K562 (cell line): ENCODE results near the gene ST6GALNAC5. TPM values are rescaled to one million over a fixed set of nuclear protein-coding genes. Genes with fewer than 3 reads are reported as not detected.

Experiments used
- ATAC-seq: fragments of 200-7000 bp; cut with Tn5 transposase; 3 replicates; pipeline ENCODE4 v1.9.1; 2020; ENCODE audit warnings: moderate library complexity
- BruUV-seq: library from RNA; stranded (reverse); fragments of 400-500 nt; replicated peaks from 2 replicates; lab custom pipeline; 2021; lab: Mats Ljungman, UMichigan
- CTCF ChIA-PET: fragments of 300-600 bp; formaldehyde crosslinking; extraction: SDS; loops from one replicate; lab custom pipeline; 2021; ENCODE audit warnings: low intra/inter-chr PET ratio; lab: Yijun Ruan, JAX
- POLR2A ChIA-PET: fragments of 300-600, 350-650 bp; sonication (Branson Sonifier 250); formaldehyde crosslinking; extraction: SDS; loops from one replicate; lab custom pipeline; 2021; ENCODE audit warnings: antibody characterized with exemption, inconsistent platforms; lab: Yijun Ruan, JAX
- DNase-seq, 4 experiments: peaks; one replicate each; pipeline versions ENCODE4 v3.0.0 to v3.0.0-alpha.2; 2011 to 2018; ENCODE audit warnings: low spot score in 3 of 4, mixed read lengths in 3 of 4; ENCODE audit errors: extremely low read depth in 1 of 4
- FAIRE-seq: peaks from 2 replicates; lab custom pipeline; 2011; peaks lifted over from hg19 to GRCh38; lab: Jason Lieb, UNC
- H2AFZ ChIP-seq: 2 replicates; pipeline ENCODE4 v1.6.0; 2011; ENCODE audit warnings: low read depth, low read length, control low read depth, inconsistent platforms
- H3K27ac ChIP-seq: fragments of 200-600 bp; 3 replicates; pipeline ENCODE4 v1.8.0; 2011; ENCODE audit warnings: low read depth, mild to moderate bottlenecking, control low read depth, inconsistent platforms, low read length, moderate library complexity, mixed read lengths; ENCODE audit errors: extremely low read depth
- H3K27me3 ChIP-seq, 2 experiments: fragments of 300-600 bp in 1 of 2; 2 replicates in 1 of 2; 3 replicates in 1 of 2; pipeline versions ENCODE4 v1.6.0 to v1.8.0; 2011; ENCODE audit warnings: inconsistent platforms in 2 of 2, low read length in 2 of 2, mild to moderate bottlenecking in 1 of 2, mixed read lengths in 1 of 2, moderate library complexity in 1 of 2; ENCODE audit not compliant: control insufficient read depth in 2 of 2, insufficient read depth in 2 of 2
- H3K36me3 ChIP-seq: fragments of 300-600 bp; 3 replicates; pipeline ENCODE4 v1.8.0; 2011; ENCODE audit warnings: mild to moderate bottlenecking, low read length, inconsistent platforms; ENCODE audit not compliant: control insufficient read depth, insufficient read depth
- H3K4me1 ChIP-seq, 2 experiments: fragments of 200-600 bp in 1 of 2; replicated peaks in 1 of 2; 2 replicates in 1 of 2; 3 replicates in 1 of 2; pipeline versions ENCODE4 v1.5.1 to v1.8.0; 2011; ENCODE audit warnings: inconsistent platforms in 2 of 2, low read length in 2 of 2, mild to moderate bottlenecking in 1 of 2, mixed read lengths in 1 of 2, moderate library complexity in 1 of 2; ENCODE audit not compliant: control insufficient read depth in 2 of 2, insufficient read depth in 2 of 2
- H3K4me2 ChIP-seq: 2 replicates; pipeline ENCODE4 v1.6.1; 2011; ENCODE audit warnings: low read length, control low read depth, inconsistent platforms, mixed read lengths; ENCODE audit not compliant: insufficient read depth
- H3K4me3 ChIP-seq: fragments of 200-600 bp; sonication (generic), shearing (Covaris generic); 2 replicates; pipeline ENCODE4 v1.5.1; 2016; ENCODE audit warnings: control low read depth, inconsistent platforms
- H3K79me2 ChIP-seq: fragments of 200-600 bp; 3 replicates; pipeline ENCODE4 v1.8.0; 2011; ENCODE audit warnings: low read length, inconsistent platforms; ENCODE audit not compliant: control insufficient read depth, insufficient read depth
- H3K9ac ChIP-seq, 2 experiments: 2 replicates each; pipeline versions ENCODE4 v1.6.0 to v1.6.1; 2011; ENCODE audit warnings: low read depth in 2 of 2, low read length in 2 of 2, control low read depth in 1 of 2, inconsistent platforms in 1 of 2, mild to moderate bottlenecking in 1 of 2, mixed read lengths in 1 of 2; ENCODE audit not compliant: insufficient read depth in 1 of 2
- H3K9me1 ChIP-seq: one replicate; pipeline ENCODE4 v1.6.0; 2011; ENCODE audit warnings: inconsistent platforms, mild to moderate bottlenecking, low read length, moderate library complexity; ENCODE audit not compliant: control insufficient read depth, insufficient read depth
- H3K9me3 ChIP-seq: replicated peaks from 2 replicates; pipeline ENCODE4 v1.5.1; 2011; ENCODE audit warnings: low read depth, low read length, inconsistent platforms; ENCODE audit not compliant: control insufficient read depth, insufficient read depth
- H4K20me1 ChIP-seq: replicated peaks from 2 replicates; pipeline ENCODE4 v1.6.1; 2011; ENCODE audit warnings: low read length, inconsistent platforms, mixed read lengths; ENCODE audit not compliant: control insufficient read depth, insufficient read depth
- AFF4 ChIP-seq: sonication (generic); formaldehyde crosslinking; IDR thresholded peaks from 2 replicates; pipeline ENCODE4 v1.8.0; 2023; ENCODE audit warnings: mild to moderate bottlenecking, missing genetic modification reagents
- FOXA1 ChIP-seq: fragments of 450-650 bp; IDR thresholded peaks from 2 replicates; pipeline ENCODE4 v1.6.1; 2016; ENCODE audit warnings: mild to moderate bottlenecking, borderline replicate concordance
- MTA2 ChIP-seq: fragments of 450-650 bp; IDR thresholded peaks from 2 replicates; pipeline ENCODE4 v1.6.1; 2016; ENCODE audit warnings: low read depth
- POLR3G ChIP-seq: IDR thresholded peaks from 2 replicates; pipeline ENCODE4 v1.6.1; 2011; ENCODE audit not compliant: insufficient read length, insufficient replicate concordance; ENCODE audit errors: extremely low read depth
- USF2 ChIP-seq: sonication (generic); formaldehyde crosslinking; IDR thresholded peaks from 2 replicates; pipeline ENCODE4 v1.5.0; 2020; ENCODE audit warnings: missing genetic modification reagents
- ZFP1 ChIP-seq: fragments of 450-650 bp; formaldehyde crosslinking; IDR thresholded peaks from 2 replicates; pipeline ENCODE4 v1.4.0; 2020; ENCODE audit warnings: mild to moderate bottlenecking, mixed read lengths
- ZNF586 ChIP-seq: fragments of 450-650 bp; formaldehyde crosslinking; conservative IDR thresholded peaks from 2 replicates; pipeline ENCODE4 v1.4.0; 2020; ENCODE audit warnings: mild to moderate bottlenecking, moderate library complexity
- ZNF764 ChIP-seq: fragments of 250-450 bp; sonication (Bioruptor Pico); IDR thresholded peaks from 2 replicates; pipeline ENCODE4 v1.4.0; 2020; ENCODE audit warnings: low read depth, mild to moderate bottlenecking, moderate library complexity
- WGBS: fragments of 100-300 bp; shearing (Covaris generic); methylation state at CpG from one replicate; pipeline ENCODE4 v1.1.6; 2016; ENCODE audit warnings: low coverage, mixed read lengths; ENCODE audit not compliant: insufficient coverage; ENCODE audit errors: missing lambda C conversion rate; 5-methylcytosine and 5-hydroxymethylcytosine counted together
- in situ Hi-C: fragments of 300-500 bp; cut with MboI; formaldehyde crosslinking; loops from 4 replicates; pipeline ENCODE4 v1.15.0; 2018; ENCODE audit warnings: inconsistent platforms, mixed read lengths
- intact Hi-C: fragments of 100-400 bp; cut with micrococcal nuclease; formaldehyde crosslinking; loops from 2 replicates; pipeline ENCODE4 v1.14.2; 2022
- polyA plus RNA-seq, 8 experiments: library from polyadenylated mRNA; depleted of rRNA in 4 of 8; stranded (reverse) in 5 of 8; unstranded in 3 of 8; fragments of >200 nt; fragmentation: Nextera tagmentation in 2 of 8; fragmentation: Illumina TruSeq in 1 of 8; extraction: Ambion mirVana in 2 of 8; extraction: Trizol in 1 of 8; gene quantifications; 2 replicates each; pipeline versions ENCODE4 v1.2.1 to v1.2.3, GENCODE V29; 2011 to 2014; ENCODE audit warnings: inconsistent platforms in 1 of 8, missing spikeins in 1 of 8
- total RNA-seq, 7 experiments: library from RNA; depleted of rRNA in 6 of 7; stranded (reverse); fragments of >200 nt in 6 of 7; fragmentation: Illumina TruSeq in 2 of 7; extraction: Trizol in 2 of 7; gene quantifications; 2 replicates each; pipeline versions ENCODE4 v1.2.1 to v1.2.3, GENCODE V29; 2011 to 2021; ENCODE audit warnings: low replicate concordance in 1 of 7
- TF ChIP-seq, protein P1 (sequence below): sonication (generic); formaldehyde crosslinking; IDR thresholded peaks from 2 replicates; pipeline ENCODE4 v1.8.0; 2022; ENCODE audit warnings: missing genetic modification reagents, mild to moderate bottlenecking, borderline replicate concordance
- TF ChIP-seq, protein P2 (sequence below): fragments of 450-650 bp; formaldehyde crosslinking; IDR thresholded peaks from 2 replicates; pipeline ENCODE4 v1.4.0; 2022; ENCODE audit warnings: missing genetic modification characterization

ST6GALNAC5 gene
- total and polyA plus RNA-seq, 9 of the 15 experiments (the other 6 are each of a cell fraction or from before 2014, with no cell fraction given), result 0.04 to 0.14 TPM; not detected in 7

- TF ChIP-seq ZNF764 (no peak), ZNF586 (CRISPR knock-in tag) (no peak), FOXA1 (no peak)
- TF ChIP-seq, protein P1, sequence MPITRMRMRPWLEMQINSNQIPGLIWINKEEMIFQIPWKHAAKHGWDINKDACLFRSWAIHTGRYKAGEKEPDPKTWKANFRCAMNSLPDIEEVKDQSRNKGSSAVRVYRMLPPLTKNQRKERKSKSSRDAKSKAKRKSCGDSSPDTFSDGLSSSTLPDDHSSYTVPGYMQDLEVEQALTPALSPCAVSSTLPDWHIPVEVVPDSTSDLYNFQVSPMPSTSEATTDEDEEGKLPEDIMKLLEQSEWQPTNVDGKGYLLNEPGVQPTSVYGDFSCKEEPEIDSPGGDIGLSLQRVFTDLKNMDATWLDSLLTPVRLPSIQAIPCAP (CRISPR knock-in tag), result no peak
- in situ Hi-C loops, result no loop called here
- no peak for DNase-seq
- POLR2A ChIA-PET, result no interaction called here
- no TSS peak for BruUV-seq
- Histone ChIP-seq H3K4me2 (no peak overlapping the region), H3K36me3 (no peaks in the 10 kb centered on the region), H2AFZ (no peak overlapping the region), H4K20me1 (no peaks in the 10 kb centered on the region), H3K4me3 (no peak overlapping the region), H3K4me1 (no peaks in the 10 kb centered on the region), H3K9ac (no peak overlapping the region), H3K27me3 (no peaks in the 10 kb centered on the region), H3K79me2 (no peaks in the 10 kb centered on the region), H3K9me3 (no peaks in the 10 kb centered on the region), H3K27ac (no peak overlapping the region), H3K9me1 (no peaks in the 10 kb centered on the region)
- ATAC-seq, result no peak
- 0% methylated on average over 2 of the region's 2 CpGs for WGBS
- no peak for FAIRE-seq
- CTCF ChIA-PET, result no interaction called here
- intact Hi-C loops, result no loop called here
Observed at GRCh38 chr1:76944942-76945341, 77.7 kb downstream of the ST6GALNAC5 start.

- FAIRE-seq (no peak), DNase-seq (no peak), ATAC-seq (no peak)
- intact Hi-C loops, result no loop called here
- ChIA-PET CTCF (no interaction called here), POLR2A (interaction anchor here (0.7 kb wide), 2 partner anchors 104 to 1303 kb away, joined by 3 read pairs; no protein-coding TSS in a partner anchor)
- no peak overlapping the region for H3K4me2 ChIP-seq
- H3K36me3 ChIP-seq, result no peaks in the 10 kb centered on the region
- in situ Hi-C loops, result no loop called here
- no peaks in the 10 kb centered on the region for H3K79me2 ChIP-seq
- H3K4me1 ChIP-seq, result no peaks in the 10 kb centered on the region
- H3K9me3 ChIP-seq, result no peaks in the 10 kb centered on the region
- no peak overlapping the region for H3K9ac ChIP-seq
- no TSS peak for BruUV-seq
- no peak overlapping the region for H2AFZ ChIP-seq
- H3K4me3 ChIP-seq, result no peak overlapping the region
- no peak overlapping the region for H3K27ac ChIP-seq
- no peaks in the 10 kb centered on the region for H3K27me3 ChIP-seq
- H3K9me1 ChIP-seq, result no peaks in the 10 kb centered on the region
- H4K20me1 ChIP-seq, result no peaks in the 10 kb centered on the region
- TF ChIP-seq USF2 (CRISPR knock-in tag) (no peak), ZFP1 (CRISPR knock-in tag) (no peak), POLR3G (no peak), AFF4 (CRISPR knock-in tag) (no peak), MTA2 (no peak)
- TF ChIP-seq, protein P2, sequence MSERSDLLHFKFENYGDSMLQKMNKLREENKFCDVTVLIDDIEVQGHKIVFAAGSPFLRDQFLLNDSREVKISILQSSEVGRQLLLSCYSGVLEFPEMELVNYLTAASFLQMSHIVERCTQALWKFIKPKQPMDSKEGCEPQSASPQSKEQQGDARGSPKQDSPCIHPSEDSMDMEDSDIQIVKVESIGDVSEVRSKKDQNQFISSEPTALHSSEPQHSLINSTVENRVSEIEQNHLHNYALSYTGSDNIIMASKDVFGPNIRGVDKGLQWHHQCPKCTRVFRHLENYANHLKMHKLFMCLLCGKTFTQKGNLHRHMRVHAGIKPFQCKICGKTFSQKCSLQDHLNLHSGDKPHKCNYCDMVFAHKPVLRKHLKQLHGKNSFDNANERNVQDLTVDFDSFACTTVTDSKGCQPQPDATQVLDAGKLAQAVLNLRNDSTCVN (CRISPR knock-in tag), result no peak
Observed at GRCh38 chr1:76948846-76949245, 81.6 kb downstream of the ST6GALNAC5 start.
